Fibroblast of lung (primary cell): ENCODE results near the gene FRAT1.

ENCODE experiments used
- EZH2 ChIP-seq: IDR thresholded peaks from 2 replicates; pipeline ENCODE4 v1.5.1; 2012; ENCODE audit warnings: low read length, control low read depth, mild to moderate bottlenecking; ENCODE audit errors: missing control alignments
- TF ChIP-seq, protein P1 (sequence below), 2 donors: IDR thresholded peaks in 1 of 2; conservative IDR thresholded peaks in 1 of 2; 1 replicate in 1 of 2; 2 replicates in 1 of 2; pipeline ENCODE4 v1.5.1; 2011 to 2012; ENCODE audit warnings: low read length in 2 of 2, control low read depth in 1 of 2, inconsistent platforms in 1 of 2, low read depth in 1 of 2, mild to moderate bottlenecking in 1 of 2

DNA sequence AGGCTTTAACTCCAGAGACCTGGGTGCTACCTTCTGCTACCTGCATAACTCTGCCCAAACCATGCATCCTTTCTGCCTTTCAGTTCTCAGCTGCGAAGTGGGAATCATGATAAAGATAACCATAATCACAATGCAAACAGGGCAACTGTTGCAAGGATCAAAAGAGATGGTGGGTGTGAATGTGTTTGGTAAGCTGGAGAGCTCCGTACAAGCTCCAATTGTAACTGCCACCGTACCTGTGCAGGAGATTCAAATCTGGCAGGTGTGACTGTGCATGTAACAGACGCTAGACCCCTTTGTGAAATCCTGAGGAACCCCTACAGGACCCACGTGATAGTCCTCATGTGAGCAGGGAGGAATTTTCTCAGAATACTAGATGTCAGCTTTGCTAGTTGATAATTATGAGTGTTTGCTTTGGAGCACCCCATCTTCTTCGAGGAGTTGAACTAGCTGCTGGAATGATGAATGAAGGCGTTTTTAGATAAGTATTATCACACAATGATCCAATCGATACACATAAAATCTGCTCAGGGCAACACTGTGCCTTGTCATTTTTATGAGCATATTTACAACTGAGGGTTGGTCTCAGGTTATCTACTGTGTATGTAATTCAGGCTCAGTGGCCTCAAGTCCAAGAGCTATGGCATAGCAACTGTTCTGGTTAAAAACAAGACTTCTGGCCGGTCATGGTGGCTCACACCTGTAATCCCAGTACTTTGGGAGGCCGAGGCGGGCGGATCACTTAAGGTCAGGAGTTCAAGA is 30.9 kb downstream of the FRAT1 start:
- no peak for TF ChIP-seq EZH2
- TF ChIP-seq, protein P1, sequence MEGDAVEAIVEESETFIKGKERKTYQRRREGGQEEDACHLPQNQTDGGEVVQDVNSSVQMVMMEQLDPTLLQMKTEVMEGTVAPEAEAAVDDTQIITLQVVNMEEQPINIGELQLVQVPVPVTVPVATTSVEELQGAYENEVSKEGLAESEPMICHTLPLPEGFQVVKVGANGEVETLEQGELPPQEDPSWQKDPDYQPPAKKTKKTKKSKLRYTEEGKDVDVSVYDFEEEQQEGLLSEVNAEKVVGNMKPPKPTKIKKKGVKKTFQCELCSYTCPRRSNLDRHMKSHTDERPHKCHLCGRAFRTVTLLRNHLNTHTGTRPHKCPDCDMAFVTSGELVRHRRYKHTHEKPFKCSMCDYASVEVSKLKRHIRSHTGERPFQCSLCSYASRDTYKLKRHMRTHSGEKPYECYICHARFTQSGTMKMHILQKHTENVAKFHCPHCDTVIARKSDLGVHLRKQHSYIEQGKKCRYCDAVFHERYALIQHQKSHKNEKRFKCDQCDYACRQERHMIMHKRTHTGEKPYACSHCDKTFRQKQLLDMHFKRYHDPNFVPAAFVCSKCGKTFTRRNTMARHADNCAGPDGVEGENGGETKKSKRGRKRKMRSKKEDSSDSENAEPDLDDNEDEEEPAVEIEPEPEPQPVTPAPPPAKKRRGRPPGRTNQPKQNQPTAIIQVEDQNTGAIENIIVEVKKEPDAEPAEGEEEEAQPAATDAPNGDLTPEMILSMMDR (conservative IDR thresholded peaks at IDR 0.05 in 1 of 2, IDR thresholded peaks at IDR 0.05 in 1 of 2; ENCODE audit: low read depth in 1 of 2, low read length in 2 of 2): no peak
